Activated CD4-positive, alpha-beta T cell treated with anti-CD3 and anti-CD28 coated beads, Interleukin-2, Interleukin-6, amounts not matched to agents 100 ng/mL and 50 ng/mL, durations not matched to agents 16 hours and 8 hours (primary cell): ENCODE results near the gene TNXB.
"Not testable (repeated sequence)": the region's sequence is repeated elsewhere in the genome, so short reads cannot be mapped to it uniquely, and the experiment has no call there.

Experiments
- DNase-seq: peaks from one replicate; pipeline ENCODE4 v3.0.0-alpha.2; 2020

The TNXB gene

GRCh38 chr6:32052626-32053025 is 56.5 kb downstream of the TNXB start:
- not testable (repeated sequence) for DNase-seq

DNA sequence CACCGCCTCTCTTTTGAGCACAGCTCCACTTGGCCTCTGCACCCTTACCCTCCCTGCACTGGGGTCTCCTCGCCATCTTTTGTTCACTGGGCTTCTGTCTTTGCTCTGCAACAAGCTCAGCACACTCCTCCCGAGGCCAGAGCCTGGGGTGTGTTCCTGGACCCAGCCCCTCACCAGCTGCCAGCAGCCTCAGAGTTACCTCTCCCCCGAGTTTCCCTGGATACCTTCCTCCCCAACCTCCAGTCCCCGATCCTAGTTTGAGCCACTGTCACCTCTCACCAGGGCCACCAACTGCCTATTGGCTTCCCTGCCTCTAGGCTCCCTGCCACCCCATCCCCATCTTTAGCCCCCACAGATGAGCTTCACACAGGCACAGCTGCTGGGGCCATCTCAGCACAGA is 58.6 kb downstream of the TNXB start:
- no peak for DNase-seq

- DNase-seq, result not testable (repeated sequence)
Observed at GRCh38 chr6:32049736-32050135, 59.4 kb downstream of the TNXB start.

DNA sequence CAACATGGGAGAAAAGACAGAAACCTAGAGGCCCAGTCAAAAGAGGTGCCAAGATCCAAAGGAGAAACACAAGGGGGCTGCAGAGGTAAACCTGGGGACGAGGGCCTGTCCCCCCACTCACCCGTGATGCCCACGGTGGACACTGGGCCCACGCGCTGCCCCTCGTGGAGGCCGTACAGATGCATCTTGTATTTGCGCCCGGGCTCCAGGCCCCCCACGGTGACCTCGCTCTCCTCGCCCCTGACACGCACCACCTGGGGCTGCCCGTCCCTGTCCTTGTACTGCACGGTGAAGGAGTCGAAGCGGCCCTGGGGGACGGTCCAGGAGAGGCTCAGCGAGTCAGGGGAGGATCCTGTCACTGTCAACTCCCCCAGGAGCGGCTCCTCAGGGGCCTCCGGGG is 60.0 kb downstream of the TNXB start:
- DNase-seq, result not testable (repeated sequence)

GRCh38 chr6:32047855-32048766 is 61.0 kb downstream of the TNXB start:
- DNase-seq, result peak; percentile 71

DNA sequence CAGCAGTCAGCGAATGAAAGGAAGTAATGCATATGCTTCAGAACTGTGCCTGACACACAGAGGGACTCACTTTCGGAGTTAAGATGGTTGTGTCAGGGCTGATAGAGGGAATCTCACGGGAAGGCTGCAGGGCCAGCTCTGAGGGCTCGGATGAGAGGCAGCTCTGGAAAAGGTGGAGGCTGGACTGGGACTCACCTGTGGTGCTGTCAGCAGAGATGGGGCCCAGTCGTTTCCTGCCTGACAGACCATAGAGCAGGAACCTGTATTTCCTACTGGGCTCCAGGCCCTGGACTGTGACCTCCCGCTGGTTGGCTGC is 61.6 kb downstream of the TNXB start:
- no peak for DNase-seq

DNA sequence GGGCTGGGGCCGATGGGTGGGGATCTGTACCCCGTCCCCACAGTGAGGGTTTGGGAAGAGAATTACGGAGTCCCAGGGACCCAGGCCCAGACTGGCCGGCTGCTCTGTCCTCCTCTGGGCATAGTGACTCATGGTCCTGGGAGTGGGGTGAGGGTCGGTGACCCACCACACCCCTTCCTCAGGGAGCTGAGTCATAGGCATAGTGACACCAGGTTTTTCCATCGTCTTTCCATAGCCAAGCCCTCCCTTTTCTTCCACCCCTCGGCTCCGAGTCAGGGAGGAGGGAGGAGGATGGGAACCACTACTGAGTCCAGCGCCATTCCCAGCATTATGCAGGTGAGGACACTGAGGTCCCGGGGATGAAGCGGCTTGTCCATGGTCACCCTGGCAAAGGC is 62.1 kb downstream of the TNXB start:
- DNase-seq, result no peak

- DNase-seq, result no peak
Observed at GRCh38 chr6:32046450-32047083, 62.6 kb downstream of the TNXB start.

GRCh38 chr6:32045811-32046449 is 63.2 kb downstream of the TNXB start:
- no peak for DNase-seq

- DNase-seq, result not testable (repeated sequence)
Observed at GRCh38 chr6:32044916-32045315, 64.2 kb downstream of the TNXB start.

- not testable (repeated sequence) for DNase-seq
Observed at GRCh38 chr6:32043589-32044380, 65.4 kb downstream of the TNXB start.

- DNase-seq, result not testable (repeated sequence)
Observed at GRCh38 chr6:32042276-32042675, 66.9 kb downstream of the TNXB start.

- DNase-seq, result not testable (repeated sequence)
Observed at GRCh38 chr6:32041385-32041784, 67.8 kb downstream of the TNXB start.

- DNase-seq, result not testable (repeated sequence)
Observed at GRCh38 chr6:32041050-32041321, 68.2 kb downstream of the TNXB start.

GRCh38 chr6:32040299-32041049 is 68.7 kb downstream of the TNXB start:
- DNase-seq, result not testable (repeated sequence)

- DNase-seq, result not testable (repeated sequence)
Observed at GRCh38 chr6:32039321-32040274, 69.5 kb downstream of the TNXB start.

- DNase-seq, result not testable (repeated sequence)
Observed at GRCh38 chr6:32038878-32039277, 70.3 kb downstream of the TNXB start.

DNA sequence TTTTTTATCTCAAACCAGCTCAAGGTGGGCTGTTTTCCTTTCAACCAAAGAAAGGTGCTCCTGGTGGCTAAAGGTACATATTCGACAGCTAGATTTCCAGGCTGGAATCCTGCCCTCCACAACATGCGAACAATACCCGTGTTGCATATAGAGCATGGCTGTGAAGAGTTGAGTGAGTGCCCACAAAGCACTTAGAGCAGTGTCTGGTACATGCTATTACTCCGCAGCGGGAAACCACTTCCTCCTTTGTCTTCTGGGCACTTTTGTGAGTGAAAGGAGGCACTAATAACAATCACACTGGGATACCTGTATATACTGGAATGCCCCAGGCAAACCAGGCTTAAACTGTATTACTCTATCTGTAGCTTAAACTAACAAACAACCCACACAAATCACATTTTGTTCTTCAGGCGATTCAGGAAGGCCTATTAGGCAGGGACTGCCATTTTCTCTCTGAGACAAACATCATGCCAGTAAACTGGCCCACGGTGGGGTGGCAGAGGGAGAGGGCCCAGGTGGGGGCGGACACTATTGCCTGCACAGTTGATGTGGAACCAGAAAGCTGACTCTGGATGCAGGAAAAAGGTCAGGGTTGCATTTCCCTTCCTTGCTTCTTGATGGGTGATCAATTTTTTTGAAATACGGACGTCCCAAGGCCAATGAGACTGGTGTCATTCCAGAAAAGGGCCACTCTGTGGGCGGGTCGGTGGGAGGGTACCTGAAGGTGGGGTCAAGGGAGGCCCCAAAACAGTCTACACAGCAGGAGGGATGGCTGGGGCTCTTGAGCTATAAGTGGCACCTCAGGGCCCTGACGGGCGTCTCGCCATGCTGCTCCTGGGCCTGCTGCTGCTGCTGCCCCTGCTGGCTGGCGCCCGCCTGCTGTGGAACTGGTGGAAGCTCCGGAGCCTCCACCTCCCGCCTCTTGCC is 71.3 kb downstream of the TNXB start, which contains the start of gene CYP21A2:
CYP21A2 (plus strand) TSS at position 818 of the 927 bp plus-strand sequence; CDS start at position 826, 8 bp downstream.
- DNase-seq, result not testable (repeated sequence)

- not testable (repeated sequence) for DNase-seq
Observed at GRCh38 chr6:32037136-32037535, 72.0 kb downstream of the TNXB start.
